ENCODE measurements around the gene SLC2A13. TPM values are rescaled to one million over a fixed set of nuclear protein-coding genes. Genes with fewer than 3 reads are reported as not detected.
"Not testable (repeated sequence)": the region's sequence is repeated elsewhere in the genome, so short reads cannot be mapped to it uniquely, and the experiment has no call there.

Gene SLC2A13
- total and polyA plus RNA-seq, 2 donors from 2014 or later, result 3.9 to 18.6 TPM

- Histone ChIP-seq H3K9ac (ENCODE audit: low read length in 3 of 3) (no peak overlapping the region), H3K4me1 (ENCODE audit: control insufficient read depth in 2 of 3, insufficient read depth in 2 of 3, low read depth in 1 of 3, low read length in 3 of 3) (no peaks in the 10 kb centered on the region), H3K27me3 (ENCODE audit: control insufficient read depth, insufficient read depth, low read length) (no peaks in the 10 kb centered on the region), H3K4me3 (ENCODE audit: low read length in 3 of 3) (no peak overlapping the region), H3K9me3 (ENCODE audit: control insufficient read depth in 2 of 3, insufficient read depth in 1 of 3, low read length in 3 of 3) (no peaks in the 10 kb centered on the region), H3K36me3 (ENCODE audit: control insufficient read depth in 2 of 3, insufficient read depth in 3 of 3, low read length in 3 of 3) (no peaks in the 10 kb centered on the region), H3K27ac (ENCODE audit: low read depth in 2 of 2, low read length in 2 of 2) (no peak overlapping the region)
- intact Hi-C loops (cut with DNase I), result no loop called here
- no peak for FAIRE-seq
- DNase-seq, result no peak
- TF ChIP-seq CTCF (IDR thresholded peaks at IDR 0.05; ENCODE audit: borderline replicate concordance, extremely low read depth, insufficient read depth), result no peak
These were observed 245.2 kb downstream of the SLC2A13 start for GRCh38 chr12:39860695-39861094.

GRCh38 chr12:39853003-39853402, 252.9 kb downstream of the SLC2A13 start:
- intact Hi-C loops (cut with DNase I), result no loop called here
- Histone ChIP-seq H3K9ac (ENCODE audit: low read length in 3 of 3) (no peak overlapping the region), H3K36me3 (ENCODE audit: control insufficient read depth in 2 of 3, insufficient read depth in 3 of 3, low read length in 3 of 3) (no peaks in the 10 kb centered on the region), H3K9me3 (ENCODE audit: control insufficient read depth in 2 of 3, insufficient read depth in 1 of 3, low read length in 3 of 3) (no peaks in the 10 kb centered on the region), H3K4me1 (ENCODE audit: control insufficient read depth in 2 of 3, insufficient read depth in 2 of 3, low read depth in 1 of 3, low read length in 3 of 3) (no peaks in the 10 kb centered on the region), H3K27ac (ENCODE audit: low read depth in 2 of 2, low read length in 2 of 2) (no peak overlapping the region), H3K4me3 (ENCODE audit: low read length in 3 of 3) (no peak overlapping the region), H3K27me3 (ENCODE audit: control insufficient read depth, insufficient read depth, low read length) (no peaks in the 10 kb centered on the region)
- FAIRE-seq (no peak), DNase-seq (no peak)
- no peak for TF ChIP-seq CTCF (IDR thresholded peaks at IDR 0.05; ENCODE audit: borderline replicate concordance, extremely low read depth, insufficient read depth)

GRCh38 chr12:39852346-39852745, 253.5 kb downstream of the SLC2A13 start:
- TF ChIP-seq CTCF (IDR thresholded peaks at IDR 0.05; ENCODE audit: borderline replicate concordance, extremely low read depth, insufficient read depth), result no peak
- intact Hi-C loops (cut with DNase I), result no loop called here
- peaks cover 0 to 2% (median 0%) of the 10 kb centered on the region in 3 donors for H3K4me1 ChIP-seq (ENCODE audit: control insufficient read depth in 2 of 3, insufficient read depth in 2 of 3, low read depth in 1 of 3, low read length in 3 of 3)
- H3K9me3 ChIP-seq (ENCODE audit: control insufficient read depth in 2 of 3, insufficient read depth in 1 of 3, low read length in 3 of 3), result no peaks in the 10 kb centered on the region
- H3K27ac ChIP-seq (ENCODE audit: low read depth in 2 of 2, low read length in 2 of 2), result no peak overlapping the region
- DNase-seq (no peak), FAIRE-seq (no peak)
- H3K27me3 ChIP-seq (ENCODE audit: control insufficient read depth, insufficient read depth, low read length), result no peaks in the 10 kb centered on the region
- no peaks in the 10 kb centered on the region for H3K36me3 ChIP-seq (ENCODE audit: control insufficient read depth in 2 of 3, insufficient read depth in 3 of 3, low read length in 3 of 3)
- no peak overlapping the region for H3K4me3 ChIP-seq (ENCODE audit: low read length in 3 of 3)
- no peak overlapping the region for H3K9ac ChIP-seq (ENCODE audit: low read length in 3 of 3)

- H3K9ac ChIP-seq (ENCODE audit: low read length in 3 of 3); H3K36me3 ChIP-seq (ENCODE audit: control insufficient read depth in 2 of 3, insufficient read depth in 3 of 3, low read length in 3 of 3); FAIRE-seq; H3K27me3 ChIP-seq (ENCODE audit: control insufficient read depth, insufficient read depth, low read length); H3K4me3 ChIP-seq (ENCODE audit: low read length in 3 of 3); DNase-seq; H3K4me1 ChIP-seq (ENCODE audit: control insufficient read depth in 2 of 3, insufficient read depth in 2 of 3, low read depth in 1 of 3, low read length in 3 of 3); H3K27ac ChIP-seq (ENCODE audit: low read depth in 2 of 2, low read length in 2 of 2); H3K9me3 ChIP-seq (ENCODE audit: control insufficient read depth in 2 of 3, insufficient read depth in 1 of 3, low read length in 3 of 3); intact Hi-C loops (cut with DNase I): not testable (repeated sequence)
These were observed 257.7 kb downstream of the SLC2A13 start for GRCh38 chr12:39848218-39848617.
